BE2C (cell line): ENCODE data around the gene A3GALT2.

Source experiments
- DNase-seq: peaks from one replicate; pipeline ENCODE4 v3.0.0-alpha.2; 2020
- H3K27me3 ChIP-seq: fragments of 250-450 bp; sonication (Bioruptor Pico); 2 replicates; pipeline ENCODE4 v1.5.1; 2020; ENCODE audit warnings: mild to moderate bottlenecking
- H3K36me3 ChIP-seq: fragments of 250-450 bp; sonication (Bioruptor Pico); 2 replicates; pipeline ENCODE4 v1.5.1; 2020; ENCODE audit warnings: mild to moderate bottlenecking
- H3K4me1 ChIP-seq: fragments of 250-450 bp; sonication (Bioruptor Pico); 2 replicates; pipeline ENCODE4 v1.5.1; 2020
- H3K4me3 ChIP-seq: 2 replicates; pipeline ENCODE4 v1.5.1; 2011; ENCODE audit warnings: low read depth, low read length
- H3K9me3 ChIP-seq: fragments of 250-450 bp; sonication (Bioruptor Pico); 2 replicates; pipeline ENCODE4 v1.5.1; 2020
- CTCF ChIP-seq: IDR thresholded peaks from 2 replicates; pipeline ENCODE4 v1.5.1; 2012; ENCODE audit warnings: mild to moderate bottlenecking, low read depth, low read length

The A3GALT2 gene

GRCh38 chr1:33274446-33274845, 46.5 kb downstream of the A3GALT2 start:
- H3K27me3 ChIP-seq = no peaks in the 10 kb centered on the region
- H3K36me3 ChIP-seq = no peaks in the 10 kb centered on the region; the same call in 1 of the 2 replicates
- TF ChIP-seq CTCF = no peak
- H3K9me3 ChIP-seq = no peaks in the 10 kb centered on the region
- DNase-seq = no peak
- no peaks in the 10 kb centered on the region for H3K4me1 ChIP-seq
- no peak overlapping the region for H3K4me3 ChIP-seq

GRCh38 chr1:33273961-33274371, 46.9 kb downstream of the A3GALT2 start:
- no peaks in the 10 kb centered on the region for H3K4me1 ChIP-seq
- H3K9me3 ChIP-seq = no peaks in the 10 kb centered on the region

GRCh38 chr1:33273406-33273805, 47.5 kb downstream of the A3GALT2 start:
- H3K4me1 ChIP-seq = no peaks in the 10 kb centered on the region
- H3K36me3 ChIP-seq = no peaks in the 10 kb centered on the region; the same call in 1 of the 2 replicates
- DNase-seq = no peak
- no peaks in the 10 kb centered on the region for H3K27me3 ChIP-seq
- TF ChIP-seq CTCF = no peak
- H3K4me3 ChIP-seq = no peak overlapping the region
- no peaks in the 10 kb centered on the region for H3K9me3 ChIP-seq

More at GRCh38 chr1:33273961-33274371, 46.9 kb downstream of the A3GALT2 start:
- Histone ChIP-seq H3K27me3 (no peaks in the 10 kb centered on the region), H3K36me3 (no peaks in the 10 kb centered on the region; the same call in 1 of the 2 replicates), H3K4me3 (no peak overlapping the region)
- no peak for DNase-seq
- no peak for TF ChIP-seq CTCF

- no peak for DNase-seq
- Histone ChIP-seq H3K27me3 (no peaks in the 10 kb centered on the region), H3K36me3 (no peaks in the 10 kb centered on the region; the same call in 1 of the 2 replicates), H3K4me3 (no peak overlapping the region), H3K9me3 (no peaks in the 10 kb centered on the region), H3K4me1 (no peaks in the 10 kb centered on the region)
- TF ChIP-seq CTCF = no peak
Measured at GRCh38 chr1:33272930-33273329, 48.0 kb downstream of the A3GALT2 start.

- H3K9me3 ChIP-seq = no peaks in the 10 kb centered on the region
- H3K4me3 ChIP-seq = no peak overlapping the region
- H3K4me1 ChIP-seq = no peaks in the 10 kb centered on the region
- TF ChIP-seq CTCF = no peak
- no peak for DNase-seq
- H3K36me3 ChIP-seq = no peaks in the 10 kb centered on the region; the same call in 1 of the 2 replicates
- no peaks in the 10 kb centered on the region for H3K27me3 ChIP-seq
Measured at GRCh38 chr1:33272509-33272908, 48.4 kb downstream of the A3GALT2 start.

- Histone ChIP-seq H3K36me3 (no peaks in the 10 kb centered on the region), H3K4me1 (no peaks in the 10 kb centered on the region), H3K27me3 (no peaks in the 10 kb centered on the region), H3K9me3 (no peaks in the 10 kb centered on the region), H3K4me3 (no peak overlapping the region)
- no peak for DNase-seq
- no peak for TF ChIP-seq CTCF
Measured at GRCh38 chr1:33271666-33272505, 49.0 kb downstream of the A3GALT2 start.
